Stimulated activated CD4-positive, alpha-beta T cell treated with anti-CD3 and anti-CD28 coated beads, TNF-alpha, amount 100 ng/mL, for 48 hours (primary cell): Measurements from ENCODE around the gene SLC41A2.
A peak's percentile ranks its signal among the peaks of the same experiment; 100 is the strongest.
"Not testable (repeated sequence)": the region's sequence is repeated elsewhere in the genome, so short reads cannot be mapped to it uniquely, and the experiment has no call there.

ENCODE experiments used
- DNase-seq, 3 donors: peaks; one replicate each; pipeline ENCODE4 v3.0.0-alpha.2; 2020; ENCODE audit warnings: low read depth in 3 of 3

The SLC41A2 gene, protein sequence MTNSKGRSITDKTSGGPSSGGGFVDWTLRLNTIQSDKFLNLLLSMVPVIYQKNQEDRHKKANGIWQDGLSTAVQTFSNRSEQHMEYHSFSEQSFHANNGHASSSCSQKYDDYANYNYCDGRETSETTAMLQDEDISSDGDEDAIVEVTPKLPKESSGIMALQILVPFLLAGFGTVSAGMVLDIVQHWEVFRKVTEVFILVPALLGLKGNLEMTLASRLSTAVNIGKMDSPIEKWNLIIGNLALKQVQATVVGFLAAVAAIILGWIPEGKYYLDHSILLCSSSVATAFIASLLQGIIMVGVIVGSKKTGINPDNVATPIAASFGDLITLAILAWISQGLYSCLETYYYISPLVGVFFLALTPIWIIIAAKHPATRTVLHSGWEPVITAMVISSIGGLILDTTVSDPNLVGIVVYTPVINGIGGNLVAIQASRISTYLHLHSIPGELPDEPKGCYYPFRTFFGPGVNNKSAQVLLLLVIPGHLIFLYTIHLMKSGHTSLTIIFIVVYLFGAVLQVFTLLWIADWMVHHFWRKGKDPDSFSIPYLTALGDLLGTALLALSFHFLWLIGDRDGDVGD

DNA sequence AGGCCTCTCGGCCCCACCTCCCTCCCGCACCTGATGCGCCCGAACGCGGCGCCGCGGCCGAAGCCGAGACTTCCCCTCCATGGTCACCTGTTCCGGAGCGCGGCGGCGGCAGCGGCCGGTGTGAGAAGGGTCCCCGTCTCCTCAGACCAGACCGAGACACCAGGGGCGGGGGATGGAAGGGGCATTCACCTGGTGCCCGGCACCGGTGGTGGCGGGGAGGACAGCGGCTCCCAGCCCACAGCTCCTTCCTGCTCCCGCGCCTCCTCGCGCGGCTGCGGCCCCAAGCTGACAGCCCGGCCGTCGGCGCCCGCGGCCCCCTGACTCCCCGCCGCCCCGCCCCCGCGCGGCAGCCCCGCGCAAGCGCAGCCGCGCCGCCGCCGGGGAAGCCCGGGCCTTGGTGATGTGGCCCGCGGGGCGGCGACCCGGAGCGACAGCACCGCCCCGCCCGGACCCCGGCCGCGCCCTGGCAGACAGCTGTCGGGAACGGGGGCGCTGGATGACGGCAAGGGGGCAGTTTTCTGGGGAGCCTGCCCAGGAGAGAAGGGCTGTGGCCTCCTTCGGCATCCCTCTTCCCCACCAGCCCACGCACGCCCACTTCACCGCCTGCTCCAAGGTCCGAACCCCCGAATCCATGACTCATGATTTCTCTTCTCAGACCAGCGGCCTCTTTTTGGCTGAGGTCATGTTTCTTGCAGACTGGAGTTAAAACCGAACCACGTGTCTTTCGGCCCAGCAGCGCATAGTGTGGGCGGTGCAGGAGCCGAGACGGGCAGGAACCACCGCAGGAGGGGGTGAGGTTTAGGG lies at the start of gene SLC41A2:
SLC41A2 (minus strand) TSS at position 290 of the 804 bp plus-strand sequence. CDS start 29,763 bp downstream, outside the sequence.
- DNase-seq, result peak; percentile 50 to 74 (median 70)

DNA sequence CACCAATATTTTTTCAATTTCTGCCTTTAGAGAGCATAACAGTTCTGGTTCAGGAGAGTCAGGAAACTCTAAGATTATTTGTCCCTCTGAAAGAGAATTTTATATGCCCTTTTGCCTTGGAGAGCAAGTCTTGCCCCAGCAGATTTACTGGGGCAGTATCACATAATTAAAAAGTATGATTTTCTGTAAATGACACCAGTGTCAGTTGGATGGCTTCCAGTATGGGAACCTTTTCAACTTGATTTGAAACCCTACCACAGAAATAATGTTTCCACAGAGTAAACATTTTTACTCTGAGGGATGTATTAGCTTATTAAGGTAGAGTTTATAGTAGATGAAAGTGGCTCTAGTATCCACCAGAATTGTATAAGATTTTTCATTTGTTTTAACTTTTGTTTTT lies 43.4 kb upstream of the SLC41A2 start:
- DNase-seq, result no peak

DNA sequence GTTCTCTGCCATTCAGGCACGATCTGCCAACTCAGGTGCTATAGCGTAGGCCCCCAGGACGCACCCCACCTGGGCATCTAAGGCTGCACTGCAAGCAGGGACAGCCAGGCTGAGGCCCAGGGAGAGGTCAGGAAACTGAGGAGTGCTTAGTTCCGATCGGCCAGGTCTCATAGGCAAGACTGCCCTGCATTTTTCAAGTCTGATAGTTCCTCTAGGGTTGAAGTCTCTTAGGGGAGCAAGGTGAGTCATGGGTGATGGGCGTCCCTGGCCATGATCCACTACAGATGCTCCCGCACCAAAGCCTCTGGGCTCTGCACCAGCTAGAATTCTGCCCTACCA lies 41.2 kb upstream of the SLC41A2 start:
- no peak for DNase-seq

DNA sequence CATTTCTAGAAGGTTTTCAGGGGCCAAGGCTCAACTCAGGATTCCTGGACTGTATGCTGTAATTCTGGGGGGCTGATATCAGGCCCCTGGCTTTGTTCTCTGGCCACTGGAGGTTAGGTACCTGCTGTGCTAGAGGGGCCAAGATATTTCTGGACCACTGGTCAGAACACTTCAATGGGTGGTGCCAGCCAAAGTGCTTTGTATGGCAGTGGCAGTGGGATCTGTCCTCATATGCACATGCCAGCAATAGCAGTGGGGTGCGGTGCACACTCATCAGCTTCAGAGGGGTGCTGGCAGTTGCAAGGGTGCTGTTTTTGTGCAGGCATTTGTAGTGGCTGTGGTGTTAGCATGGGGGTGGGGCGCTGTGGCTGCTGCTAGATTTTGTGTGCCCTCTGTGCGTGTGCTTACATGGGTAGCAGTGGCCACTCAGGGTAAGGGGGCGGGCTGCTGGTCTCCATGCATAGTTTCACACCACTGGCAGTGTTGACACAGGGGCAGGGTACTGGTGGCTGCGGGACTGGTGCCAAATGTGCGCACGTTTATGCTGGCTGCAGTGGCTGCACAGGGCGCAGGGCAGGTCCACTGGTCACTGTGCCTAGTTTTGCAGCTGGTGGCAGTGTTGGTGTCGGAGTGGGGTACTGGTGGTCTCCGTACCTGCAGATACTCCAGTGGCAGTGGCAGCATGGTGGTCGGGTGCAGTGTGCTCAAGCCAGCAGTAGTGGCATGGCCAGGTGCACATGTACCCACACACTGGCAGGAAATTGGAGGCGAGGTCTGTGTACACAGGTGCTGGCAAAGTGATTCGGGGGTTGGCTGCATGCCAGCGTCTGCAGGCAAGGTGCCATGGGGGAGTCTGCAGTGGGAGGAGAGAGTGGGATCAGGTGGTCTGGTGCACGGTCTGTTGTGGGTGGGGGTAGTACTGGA lies 40.6 kb upstream of the SLC41A2 start:
- DNase-seq, result no peak

DNA sequence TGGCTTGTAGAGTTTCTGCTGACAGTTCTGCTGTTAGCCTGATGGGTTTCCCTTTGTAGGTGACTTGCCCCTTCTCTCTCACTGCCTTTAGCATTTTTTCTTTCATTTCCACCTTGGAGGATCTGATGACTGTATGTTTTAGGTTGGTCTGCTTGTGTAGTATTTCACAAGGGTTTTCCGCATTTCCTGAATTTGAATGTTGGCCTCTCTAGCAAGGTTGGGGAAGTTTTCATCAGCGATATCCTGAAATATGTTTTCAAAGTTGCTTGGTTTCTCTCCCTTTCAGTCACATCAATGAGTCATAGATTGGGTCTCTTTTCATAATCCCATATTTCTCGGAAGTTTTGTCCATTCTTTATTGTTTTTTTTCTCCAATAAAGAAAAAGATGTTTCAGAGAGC lies 39.5 kb upstream of the SLC41A2 start:
- no peak for DNase-seq

DNA sequence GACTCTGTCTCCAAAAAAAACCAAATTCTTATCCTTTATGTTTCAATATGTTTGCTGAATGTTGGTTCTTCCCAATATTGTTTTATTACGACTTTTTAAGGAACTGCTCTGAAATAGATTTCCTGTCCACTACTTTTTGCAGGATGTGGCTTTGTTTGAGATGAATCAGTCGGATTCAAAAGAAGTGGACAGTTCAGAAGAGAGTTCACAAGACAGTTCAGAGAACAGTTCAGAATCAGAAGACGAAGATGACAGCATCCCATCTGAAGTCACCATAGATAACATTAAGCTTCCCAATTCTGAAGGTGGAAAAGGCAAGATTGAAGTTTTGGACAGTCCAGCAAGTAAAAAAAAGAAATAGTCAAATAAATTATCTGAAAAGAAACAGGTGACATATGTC lies 36.2 kb upstream of the SLC41A2 start:
- no peak for DNase-seq

DNA sequence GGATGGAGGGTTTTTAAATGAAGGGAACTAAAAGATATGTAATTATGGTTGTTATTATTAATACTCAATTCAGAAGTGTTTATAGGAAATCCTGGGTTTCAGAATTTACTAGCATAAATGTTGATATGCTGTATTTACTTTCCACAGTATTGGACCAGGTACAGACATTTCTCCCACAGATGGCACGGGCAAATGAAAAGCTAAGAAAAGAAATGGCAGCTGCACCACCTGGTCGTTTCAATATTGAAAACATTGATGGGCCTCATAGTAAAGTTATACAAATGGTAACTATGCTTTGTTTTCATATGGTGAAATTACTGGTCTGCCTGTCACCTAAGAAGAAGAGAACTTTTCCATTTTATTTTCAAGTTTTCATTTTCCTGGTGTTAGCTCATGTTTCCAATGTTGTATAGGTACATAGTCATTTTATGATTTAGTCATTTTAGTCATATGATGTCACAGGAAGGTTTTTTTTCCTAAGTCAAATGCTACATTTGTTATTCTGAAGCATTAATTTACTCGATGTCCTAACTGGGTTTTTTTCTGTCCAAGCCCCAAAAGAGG lies 33.6 kb upstream of the SLC41A2 start:
- no peak for DNase-seq

DNA sequence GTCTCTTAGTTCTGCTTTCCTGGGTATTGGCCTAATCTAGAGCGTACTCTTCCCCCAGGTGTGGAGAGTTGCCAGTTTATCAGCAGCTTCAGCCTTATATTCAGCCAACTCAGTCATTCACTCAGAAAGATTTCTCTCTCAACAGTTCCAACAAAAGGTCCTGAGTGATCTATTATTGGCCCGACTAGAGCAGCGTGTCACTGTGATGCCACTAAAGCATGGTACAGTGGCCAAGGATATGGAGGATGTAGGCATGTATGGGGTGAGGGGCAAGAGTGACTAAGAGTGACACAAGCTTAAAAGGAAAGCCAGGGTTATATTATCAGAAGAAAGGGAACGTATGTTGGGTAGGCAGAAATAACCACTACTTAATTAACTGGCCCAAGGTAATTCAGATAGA lies 32.9 kb upstream of the SLC41A2 start:
- DNase-seq, result no peak

DNA sequence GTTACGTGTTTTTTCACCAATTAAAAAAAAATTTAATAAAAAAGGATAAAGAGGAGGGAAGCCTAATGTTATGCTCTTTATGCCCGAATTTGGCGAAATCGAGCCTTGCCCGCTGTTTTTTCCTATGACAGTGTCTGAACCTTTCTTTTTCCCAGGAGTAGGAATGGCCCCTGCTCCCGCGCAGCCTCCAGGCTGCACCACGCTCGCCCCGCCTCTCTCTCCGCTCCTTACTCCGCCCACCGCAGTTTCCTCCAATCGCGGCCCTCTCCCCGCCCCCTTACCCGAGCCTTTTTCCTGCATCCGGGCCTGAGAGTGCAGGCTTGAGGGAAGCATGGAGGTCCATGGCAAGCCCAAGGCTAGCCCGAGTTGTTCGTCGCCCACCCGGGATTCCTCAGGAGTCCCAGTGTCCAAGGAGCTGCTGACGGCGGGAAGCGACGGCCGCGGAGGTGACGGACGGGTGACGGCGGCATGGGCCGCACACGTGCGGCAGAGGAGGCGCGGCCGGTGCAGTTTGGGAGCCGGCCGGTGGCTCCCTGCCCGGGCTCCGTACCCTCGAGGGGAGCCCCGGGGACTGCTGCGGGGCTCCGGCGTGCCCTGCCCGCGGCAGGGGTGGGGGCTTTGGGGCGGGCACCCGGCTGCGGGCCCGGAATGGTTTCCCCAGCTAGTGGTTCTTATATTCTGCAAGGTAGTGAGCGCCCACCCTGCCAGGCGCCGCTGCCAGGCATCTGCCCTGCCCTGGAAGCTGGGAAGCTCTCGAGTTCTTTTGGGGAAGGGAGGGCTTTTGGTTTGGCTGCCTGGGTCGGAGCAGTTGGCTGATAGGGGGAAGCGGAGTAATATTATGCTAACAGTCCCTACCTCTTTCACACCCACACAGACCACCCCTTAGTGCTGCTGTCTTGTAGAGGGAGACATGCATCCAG lies 28.2 kb upstream of the SLC41A2 start, which contains the start of gene NOPCHAP1:
NOPCHAP1 (plus strand) TSS at position 295 of the 920 bp plus-strand sequence; CDS start at position 332, 37 bp downstream.
- peak; percentile 62 to 90 (median 69) for DNase-seq

DNA sequence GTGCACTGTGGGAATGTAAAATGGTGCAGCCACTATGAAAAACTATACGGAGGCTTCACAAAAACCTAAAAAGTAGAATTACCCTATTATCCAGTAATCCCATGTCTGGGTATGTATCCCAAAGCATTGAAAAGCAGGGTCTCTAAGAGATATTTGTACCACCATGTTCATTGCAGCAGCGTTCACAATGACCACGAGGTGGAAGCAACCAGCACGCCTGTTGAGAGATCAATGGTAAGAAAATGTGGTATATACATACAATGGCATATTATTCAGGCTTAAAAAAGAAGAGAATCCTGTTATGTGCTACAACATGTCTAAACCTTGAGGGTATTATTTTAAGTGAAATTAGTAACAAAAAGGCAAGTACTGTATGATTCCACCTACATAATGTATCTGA lies 27.1 kb upstream of the SLC41A2 start:
- no peak for DNase-seq

DNA sequence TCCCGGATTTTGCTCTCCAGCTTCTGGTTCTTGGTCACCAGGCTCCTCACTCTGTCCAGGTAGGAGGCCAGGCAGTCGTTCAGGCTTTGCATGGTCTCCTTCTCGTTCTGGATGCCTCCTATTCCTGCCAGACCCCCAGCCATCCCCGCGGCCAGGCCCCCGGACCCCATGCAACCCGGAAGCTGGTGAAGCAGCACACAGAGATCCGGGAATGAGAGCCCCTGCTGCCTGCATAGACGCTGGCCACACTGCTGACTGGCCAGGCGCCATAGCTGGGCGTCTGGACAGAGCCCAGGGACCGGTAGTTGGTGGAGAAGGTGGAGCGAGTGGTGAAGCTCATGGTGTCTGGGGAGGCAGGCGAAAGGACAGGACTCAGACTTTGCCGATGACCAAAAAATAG lies 19.6 kb upstream of the SLC41A2 start:
- not testable (repeated sequence) for DNase-seq

DNA sequence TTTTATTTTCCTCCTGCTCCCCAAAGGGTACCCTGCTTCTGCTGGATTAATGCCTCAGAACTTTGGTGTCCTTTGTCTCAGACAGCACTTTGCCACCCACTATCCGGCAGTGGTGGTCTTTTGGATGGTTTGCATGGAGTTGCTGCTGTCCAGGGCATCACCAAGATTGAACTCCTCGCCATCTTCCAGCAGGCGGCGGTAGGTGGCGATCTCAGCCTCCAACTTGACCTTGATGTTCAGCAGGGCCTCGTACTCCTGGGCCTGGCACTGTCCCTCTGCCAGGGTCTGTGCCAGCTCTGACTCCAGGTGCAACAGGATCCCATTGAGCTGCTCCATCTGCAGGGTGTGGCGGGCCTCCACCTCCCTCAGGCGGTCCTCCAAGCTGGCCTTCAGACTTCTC lies 18.6 kb upstream of the SLC41A2 start:
- DNase-seq, result no peak

DNA sequence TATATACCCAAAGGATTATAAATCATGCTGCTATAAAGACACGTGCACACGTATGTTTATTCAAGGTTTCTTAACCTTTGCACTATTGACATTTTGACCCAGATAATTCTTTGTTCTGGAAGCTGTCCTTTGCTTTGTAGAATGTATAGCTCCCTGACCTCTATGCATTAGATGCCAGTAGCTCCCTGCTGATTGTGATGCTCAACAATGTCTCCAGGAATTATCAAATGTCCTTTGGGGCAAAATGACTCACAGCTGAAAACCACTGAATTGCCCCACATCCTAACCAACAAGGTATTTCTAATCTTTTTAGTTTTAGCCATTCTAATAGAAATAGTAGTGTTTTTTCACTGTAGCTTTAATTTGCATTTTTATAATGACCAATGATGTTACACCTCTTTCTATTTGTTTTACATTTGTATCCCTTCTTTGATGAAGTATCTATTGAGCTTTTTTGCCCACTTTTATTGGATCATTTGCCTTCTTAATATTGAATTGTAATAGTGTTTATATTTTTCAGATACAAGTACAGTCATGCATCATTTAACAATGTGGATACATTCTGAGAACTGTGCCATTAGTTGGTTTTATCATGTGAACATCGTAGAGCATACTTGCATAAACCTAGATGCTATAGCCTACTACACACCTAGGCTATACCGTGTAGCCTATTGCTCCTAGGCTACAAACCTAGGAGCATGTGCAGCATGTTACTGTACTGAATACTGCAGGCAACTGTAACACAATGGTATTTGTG lies 17.7 kb upstream of the SLC41A2 start:
- DNase-seq, result no peak

DNA sequence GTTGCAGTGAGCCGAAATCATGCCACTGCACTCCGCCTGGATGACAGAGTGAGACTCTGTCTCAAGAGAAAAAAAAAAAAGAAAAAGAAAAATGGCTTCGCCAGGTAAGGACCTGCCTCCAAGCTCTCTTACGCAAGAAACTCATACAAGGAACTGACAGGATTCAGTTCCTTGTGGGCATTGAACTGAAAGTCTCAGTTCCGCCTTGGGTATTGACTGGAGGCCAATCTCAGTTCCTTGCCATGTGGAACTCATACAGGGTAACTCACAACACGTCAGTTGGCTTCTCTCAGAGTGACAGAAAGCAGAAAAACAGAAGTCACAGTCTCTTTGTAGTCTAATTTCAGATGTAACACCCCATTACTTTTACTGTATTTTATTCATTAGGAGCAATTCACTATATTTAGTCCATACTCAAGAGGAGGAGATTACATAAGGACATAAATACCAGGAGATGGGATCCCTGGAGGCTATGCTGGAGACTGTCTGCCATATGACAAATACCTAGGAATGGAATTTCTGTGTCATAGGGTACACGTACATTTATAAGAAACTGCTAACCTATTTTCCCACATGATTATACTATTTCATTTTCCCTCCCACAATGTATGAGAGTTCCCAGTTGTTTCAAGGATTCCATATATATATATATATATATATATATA lies 16.7 kb upstream of the SLC41A2 start:
- DNase-seq, result no peak

DNA sequence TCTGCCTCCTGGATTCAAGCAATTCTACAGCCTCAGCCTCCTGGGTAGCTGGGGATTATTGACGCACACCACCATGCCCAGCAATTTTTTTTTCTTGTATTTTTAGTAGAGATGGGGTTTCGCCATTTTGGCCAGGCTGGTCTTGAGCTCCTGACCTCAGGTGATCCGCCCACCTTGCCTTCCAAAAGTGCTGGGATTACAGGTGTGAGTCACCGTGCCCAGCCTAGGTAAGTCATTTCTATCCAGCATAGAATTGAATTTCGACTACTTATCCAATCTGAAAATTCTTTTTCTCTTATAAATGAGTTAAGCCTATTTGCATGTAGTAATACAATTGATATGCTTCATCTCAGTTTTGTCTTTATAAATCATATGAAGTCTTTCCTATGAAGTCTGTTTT lies 15.2 kb upstream of the SLC41A2 start:
- no peak for DNase-seq

DNA sequence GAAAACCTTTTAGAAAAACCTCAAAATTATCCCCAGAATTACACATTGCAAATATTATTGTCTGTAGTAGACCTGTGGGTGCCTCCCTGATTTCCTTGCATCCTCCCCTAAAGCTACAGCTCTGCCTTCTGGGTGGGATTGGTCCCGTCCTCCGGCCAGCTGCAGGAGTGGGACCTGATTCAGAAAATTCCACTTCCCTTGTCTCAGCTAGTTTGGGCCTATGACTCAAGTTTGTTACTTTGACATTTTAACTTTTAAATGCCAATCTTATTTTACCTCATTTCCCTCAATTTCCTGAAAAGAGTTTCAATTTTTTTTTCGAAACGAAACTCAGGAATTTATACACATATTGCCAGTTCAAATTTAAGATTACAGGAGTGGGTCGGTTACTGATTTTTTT lies 13.2 kb upstream of the SLC41A2 start:
- no peak for DNase-seq

DNA sequence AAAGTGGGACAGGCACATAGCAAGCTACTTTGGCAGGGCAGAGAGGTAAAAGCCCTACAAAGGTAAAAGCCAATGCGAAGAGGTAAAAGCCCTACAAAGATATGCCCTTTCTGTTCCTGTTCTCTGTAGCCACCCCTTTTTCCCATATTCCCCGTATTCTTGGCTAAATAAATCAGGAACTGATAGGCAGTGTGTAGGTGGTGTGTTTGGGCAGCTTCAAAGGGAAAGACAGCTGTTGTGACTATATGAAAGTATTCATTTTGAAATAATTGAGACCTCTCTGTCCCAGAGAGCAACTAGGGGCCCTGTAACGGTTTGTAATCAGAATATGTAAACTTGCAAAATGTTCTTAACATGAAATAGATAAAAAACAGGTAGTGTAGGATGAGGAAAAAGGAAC lies 11.3 kb upstream of the SLC41A2 start:
- DNase-seq, result no peak

DNA sequence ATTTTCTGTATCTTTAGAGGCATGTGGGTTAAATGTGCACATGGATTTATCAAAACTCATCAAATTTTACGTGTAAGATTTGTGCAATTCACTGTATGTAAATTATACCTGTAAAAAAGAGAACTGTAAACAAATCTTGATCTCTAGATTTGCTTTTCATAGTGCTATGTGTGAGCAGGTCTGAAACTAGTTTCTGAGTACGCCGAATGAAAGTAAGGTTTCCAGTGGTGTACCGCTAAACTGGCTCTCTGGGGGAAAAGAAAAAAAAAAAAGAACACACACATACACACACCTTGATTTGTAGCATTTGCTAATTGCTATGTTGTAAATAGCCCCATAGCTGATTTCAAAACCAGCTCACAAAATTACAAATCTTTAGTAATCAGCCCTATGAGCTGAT lies 8.6 kb upstream of the SLC41A2 start:
- no peak for DNase-seq

DNA sequence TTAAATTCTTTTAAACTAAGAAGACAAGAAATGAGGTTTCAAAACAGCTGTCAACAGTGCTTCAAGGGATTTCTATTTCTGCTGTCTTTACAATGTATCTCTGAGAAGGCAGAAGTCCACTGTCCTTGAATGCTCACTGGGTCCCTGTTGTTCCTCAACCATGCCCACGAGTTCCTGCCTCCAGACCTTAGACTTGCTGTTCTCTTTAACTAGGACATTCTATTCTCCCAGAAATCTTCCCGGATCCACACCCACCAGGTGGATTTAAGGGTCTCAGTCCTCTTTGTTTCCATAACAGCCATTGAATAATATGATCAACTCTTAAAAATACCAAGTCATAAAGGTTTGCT lies 6.7 kb upstream of the SLC41A2 start:
- DNase-seq, result no peak
